HG02885 (cell line): Measurements from ENCODE around the gene WDR81.
"Not testable (repeated sequence)": the region's sequence is repeated elsewhere in the genome, so short reads cannot be mapped to it uniquely, and the experiment has no call there.

ENCODE experiments used
- ATAC-seq: cut with Tn5 transposase; IDR thresholded peaks from one replicate; pipeline ENCODE4 v1.9.1; 2021; ENCODE audit warnings: mild to moderate bottlenecking; ENCODE audit not compliant: unreplicated experiment, poor library complexity

WDR81 gene

GRCh38 chr17:1727876-1728630 is 3.5 kb downstream of the WDR81 start:
- ATAC-seq, result no peak

GRCh38 chr17:1729966-1730325 is 5.4 kb downstream of the WDR81 start:
- ATAC-seq, result no peak

GRCh38 chr17:1730326-1731193 is 6.1 kb downstream of the WDR81 start:
- ATAC-seq, result no peak

GRCh38 chr17:1731194-1731506 is 6.6 kb downstream of the WDR81 start:
- no peak for ATAC-seq

GRCh38 chr17:1732241-1732832 is 7.8 kb downstream of the WDR81 start:
- ATAC-seq, result no peak

GRCh38 chr17:1732833-1733321 is 8.4 kb downstream of the WDR81 start:
- ATAC-seq, result no peak

- no peak for ATAC-seq
Measured at GRCh38 chr17:1733759-1734158, 9.3 kb downstream of the WDR81 start.

- no peak for ATAC-seq
Measured at GRCh38 chr17:1735418-1735817, 10.9 kb downstream of the WDR81 start.

- ATAC-seq, result no peak
Measured at GRCh38 chr17:1735834-1736347, 11.4 kb downstream of the WDR81 start.

- no peak for ATAC-seq
Measured at GRCh38 chr17:1736348-1737281, 12.1 kb downstream of the WDR81 start.

GRCh38 chr17:1737531-1738291 is 13.2 kb downstream of the WDR81 start:
- no peak for ATAC-seq

- ATAC-seq, result not testable (repeated sequence)
Measured at GRCh38 chr17:1741899-1742298, 17.4 kb downstream of the WDR81 start.

- no peak for ATAC-seq
Measured at GRCh38 chr17:1742371-1743087, 18.0 kb downstream of the WDR81 start, which contains the start of gene SERPINF2. Gene SERPINF2, plus strand, starts transcription at chr17:1742871. Its CDS starts 2,125 bp downstream, at chr17:1744996.

- no peak for ATAC-seq
Measured at GRCh38 chr17:1743088-1743439, 18.6 kb downstream of the WDR81 start.

- no peak for ATAC-seq
Measured at GRCh38 chr17:1744551-1745512, 20.3 kb downstream of the WDR81 start.

- no peak for ATAC-seq
Measured at GRCh38 chr17:1745513-1746020, 21.1 kb downstream of the WDR81 start.

GRCh38 chr17:1746975-1747543 is 22.6 kb downstream of the WDR81 start:
- ATAC-seq, result no peak
